ENCODE results near the gene ST6GAL1. TPM values are rescaled to one million over a fixed set of nuclear protein-coding genes. Genes with fewer than 3 reads are reported as not detected.
"Not testable (repeated sequence)": the region's sequence is repeated elsewhere in the genome, so short reads cannot be mapped to it uniquely, and the experiment has no call there.

ST6GAL1 gene
- total RNA-seq, result 21.9 to 36.6 TPM (median 33.9 TPM) in 3 replicates
- long read RNA-seq, full-length matches to known transcripts, result 23 of 36 reads
- long read RNA-seq, partial matches to known transcripts, result 2 of 36 reads
- long read RNA-seq, other reads (novel, unspliced or antisense), result 11 of 36 reads

GRCh38 chr3:186930143-186930640, at the start of gene ST6GAL1:
Gene ST6GAL1 (plus strand): TSS chr3:186930526. CDS start chr3:187042704, 112,178 bp downstream.
- peak within 1 kb of the TSS; percentile 93 for H3K4me3 Mint-ChIP-seq (ENCODE audit: unreplicated experiment)
- peak; percentile 41 for TF ChIP-seq CTCF (IDR thresholded peaks at IDR 0.05)
- peaks cover 2% of the 10 kb centered on the region for H3K9me3 Mint-ChIP-seq (ENCODE audit: low read depth)
- peaks cover 2% of the 10 kb centered on the region for H3K36me3 Mint-ChIP-seq (ENCODE audit: low read depth)
- H3K27me3 Mint-ChIP-seq (ENCODE audit: low read depth), result no peaks in the 10 kb centered on the region
- no peak for DNase-seq (ENCODE audit: low spot score)
- peak within 1 kb of the TSS; percentile 81 for H3K27ac Mint-ChIP-seq (ENCODE audit: unreplicated experiment)
- peaks cover 26% of the 10 kb centered on the region for H3K4me1 Mint-ChIP-seq (ENCODE audit: low read depth)

- H3K4me1 Mint-ChIP-seq (ENCODE audit: low read depth), result peaks cover 7% of the 10 kb centered on the region
- H3K36me3 Mint-ChIP-seq (ENCODE audit: low read depth), result no peaks in the 10 kb centered on the region
- DNase-seq (ENCODE audit: low spot score), result no peak
- no peak overlapping the region for H3K27ac Mint-ChIP-seq (ENCODE audit: unreplicated experiment)
- no peak for TF ChIP-seq CTCF (IDR thresholded peaks at IDR 0.05)
- no peaks in the 10 kb centered on the region for H3K9me3 Mint-ChIP-seq (ENCODE audit: low read depth)
- H3K27me3 Mint-ChIP-seq (ENCODE audit: low read depth), result no peaks in the 10 kb centered on the region
- H3K4me3 Mint-ChIP-seq (ENCODE audit: unreplicated experiment), result no peak overlapping the region
These were observed 48.2 kb upstream of the ST6GAL1 start for GRCh38 chr3:186882150-186882524.

GRCh38 chr3:186882881-186883685, 47.2 kb upstream of the ST6GAL1 start:
- Mint-ChIP-seq H3K27me3 (ENCODE audit: low read depth) (no peaks in the 10 kb centered on the region), H3K36me3 (ENCODE audit: low read depth) (no peaks in the 10 kb centered on the region), H3K9me3 (ENCODE audit: low read depth) (no peaks in the 10 kb centered on the region), H3K4me1 (ENCODE audit: low read depth) (peaks cover 7% of the 10 kb centered on the region), H3K4me3 (ENCODE audit: unreplicated experiment) (no peak overlapping the region), H3K27ac (ENCODE audit: unreplicated experiment) (peak overlapping the region; percentile 70)
- TF ChIP-seq CTCF (IDR thresholded peaks at IDR 0.05), result no peak
- no peak for DNase-seq (ENCODE audit: low spot score)

GRCh38 chr3:186883686-186884058, 46.7 kb upstream of the ST6GAL1 start:
- H3K27ac Mint-ChIP-seq (ENCODE audit: unreplicated experiment), result no peak overlapping the region
- no peak for DNase-seq (ENCODE audit: low spot score)
- H3K4me3 Mint-ChIP-seq (ENCODE audit: unreplicated experiment), result no peak overlapping the region
- H3K36me3 Mint-ChIP-seq (ENCODE audit: low read depth), result no peaks in the 10 kb centered on the region
- no peaks in the 10 kb centered on the region for H3K9me3 Mint-ChIP-seq (ENCODE audit: low read depth)
- H3K4me1 Mint-ChIP-seq (ENCODE audit: low read depth), result peaks cover 11% of the 10 kb centered on the region
- TF ChIP-seq CTCF (IDR thresholded peaks at IDR 0.05), result no peak
- peaks cover 3% of the 10 kb centered on the region for H3K27me3 Mint-ChIP-seq (ENCODE audit: low read depth)

- not testable (repeated sequence) for H3K9me3 Mint-ChIP-seq (ENCODE audit: low read depth); DNase-seq (ENCODE audit: low spot score)
- H3K4me1 Mint-ChIP-seq (ENCODE audit: low read depth), result peaks cover 12% of the 10 kb centered on the region
These were observed 45.5 kb upstream of the ST6GAL1 start for GRCh38 chr3:186884868-186885267.

More at GRCh38 chr3:186884868-186885267, 45.5 kb upstream of the ST6GAL1 start:
- H3K27ac Mint-ChIP-seq (ENCODE audit: unreplicated experiment); H3K36me3 Mint-ChIP-seq (ENCODE audit: low read depth); H3K4me3 Mint-ChIP-seq (ENCODE audit: unreplicated experiment); H3K27me3 Mint-ChIP-seq (ENCODE audit: low read depth): not testable (repeated sequence)
